ENCODE results near the gene SLC39A11.
"Not testable (repeated sequence)": the region's sequence is repeated elsewhere in the genome, so short reads cannot be mapped to it uniquely, and the experiment has no call there.

The SLC39A11 gene

DNA sequence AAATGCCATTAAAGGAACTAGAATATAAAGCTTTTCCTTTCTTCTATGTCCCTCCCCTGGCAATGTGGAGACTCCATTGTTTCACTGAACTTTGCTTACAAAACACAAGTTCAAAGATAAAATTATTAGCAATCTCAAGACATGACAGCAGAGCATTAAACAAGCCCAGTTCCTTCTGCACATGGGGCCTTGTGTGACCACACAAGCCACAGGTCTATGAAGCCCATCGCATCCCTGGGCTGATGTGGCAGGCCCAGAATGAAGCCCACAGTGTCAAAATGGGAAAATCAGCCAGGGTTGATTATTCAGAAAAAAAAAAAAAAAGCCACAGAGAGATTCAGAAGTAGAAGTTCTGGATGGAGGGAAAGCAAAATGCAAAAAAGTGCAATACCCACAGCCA, 12.9 kb upstream of the SLC39A11 start:
- DNase-seq: no peak

DNA sequence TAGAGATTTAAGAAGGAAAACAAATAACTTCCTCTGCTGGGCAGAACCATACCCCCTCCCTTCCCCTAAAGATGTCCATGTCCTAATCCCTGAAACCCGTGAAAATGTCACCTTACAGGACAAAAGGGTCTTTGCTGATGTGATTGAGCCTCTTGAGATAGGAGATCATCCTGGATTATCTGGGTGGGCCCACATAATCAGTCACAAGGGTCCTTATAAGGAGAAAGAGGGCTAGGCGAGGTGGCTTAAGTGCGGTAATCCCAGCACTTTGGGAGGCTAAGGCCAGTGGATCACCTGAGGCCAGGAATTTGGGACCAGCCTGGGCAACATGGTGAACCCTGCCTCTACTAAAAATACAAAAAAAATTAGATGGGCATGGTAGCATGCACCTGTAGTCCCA, 12.0 kb upstream of the SLC39A11 start:
- DNase-seq: no peak

DNA sequence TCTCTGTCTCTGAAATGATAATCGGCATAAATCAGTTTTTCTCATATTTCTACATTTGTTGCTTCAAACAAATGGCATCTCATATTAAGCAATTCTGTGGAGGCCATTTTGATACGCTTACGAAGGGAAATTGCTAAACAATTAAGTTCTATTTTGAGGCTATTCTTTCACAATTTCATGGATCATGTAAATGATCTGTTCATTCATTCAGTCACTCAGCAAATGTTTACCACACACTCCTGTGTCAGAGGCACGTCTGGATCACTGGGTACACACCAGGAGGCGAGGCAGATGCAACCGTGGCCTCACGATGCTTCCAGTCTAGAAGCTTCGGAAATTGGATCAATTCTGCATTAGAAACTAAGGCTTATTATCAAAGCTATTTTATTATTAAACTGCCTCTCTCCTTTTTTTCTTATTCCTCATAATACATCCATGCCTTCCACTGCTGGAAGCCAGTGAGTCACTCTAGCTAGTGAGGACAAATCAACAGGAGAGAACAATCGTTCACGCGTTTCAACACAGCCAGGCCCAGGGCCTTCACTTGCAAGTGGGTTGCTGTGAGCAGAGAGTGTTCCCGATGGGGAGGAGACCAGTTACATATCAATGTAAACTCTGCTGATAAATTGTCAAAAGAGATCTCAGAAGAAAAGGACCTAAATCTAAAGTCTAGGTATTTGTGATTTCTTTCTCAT, 11.3 kb upstream of the SLC39A11 start:
- DNase-seq: no peak

DNA sequence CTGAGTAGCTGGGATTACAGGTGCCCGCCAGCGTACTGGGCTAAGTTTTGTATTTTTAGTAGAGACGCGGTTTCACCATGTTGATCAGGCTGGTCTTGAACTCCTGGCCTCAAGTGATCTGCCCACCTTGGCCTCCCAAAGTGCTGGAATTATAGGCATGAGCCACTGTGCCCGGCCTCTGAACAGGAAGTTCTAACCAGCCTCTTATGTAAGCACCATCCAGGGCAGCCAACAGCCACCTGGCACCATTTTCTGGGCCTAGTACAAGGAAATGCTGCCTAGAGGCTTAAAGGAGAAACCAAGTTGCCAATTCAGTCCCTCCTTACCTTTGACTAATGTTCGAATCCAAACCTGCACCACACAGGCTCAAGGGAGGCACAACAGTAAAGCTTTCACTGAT, 8.5 kb upstream of the SLC39A11 start:
- DNase-seq: no peak

DNA sequence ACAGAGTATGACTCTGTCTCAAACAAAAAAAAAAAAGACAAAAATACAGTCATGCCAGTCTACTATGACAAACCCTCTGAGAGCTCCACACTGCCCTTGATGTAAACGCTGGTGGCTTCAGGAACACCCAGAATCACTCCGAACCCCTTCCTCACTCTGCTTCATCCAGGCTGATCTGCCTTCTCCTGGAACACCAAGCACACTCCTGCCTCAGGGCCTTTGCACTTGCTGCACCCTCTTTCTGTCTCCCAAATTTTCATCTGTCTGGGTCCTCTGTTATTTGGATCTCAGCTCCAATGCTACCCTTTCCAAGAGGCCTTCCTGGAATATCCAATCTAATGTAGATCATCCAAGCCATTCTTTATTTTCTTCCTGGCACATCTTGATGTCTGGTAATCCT, 7.9 kb upstream of the SLC39A11 start:
- no peak for DNase-seq

DNA sequence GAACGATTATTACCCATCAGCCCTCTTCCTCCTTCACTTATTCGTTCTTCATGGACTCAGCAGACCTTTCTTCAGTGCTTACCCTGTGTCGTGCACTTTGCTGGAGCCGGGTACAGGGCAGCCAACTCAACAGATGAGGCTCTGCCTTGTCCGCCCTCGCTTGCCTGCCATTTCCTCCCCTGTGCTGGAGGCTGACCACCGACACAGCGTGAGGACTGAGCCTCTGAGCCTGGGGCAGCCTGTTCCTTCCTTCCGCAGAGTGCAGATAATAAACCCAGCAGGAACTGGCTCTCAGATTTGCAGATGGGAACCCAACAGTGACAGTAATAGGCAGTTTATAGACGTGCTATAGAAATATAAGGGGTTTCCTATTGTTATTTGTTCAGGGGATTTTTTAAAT, 7.0 kb upstream of the SLC39A11 start:
- DNase-seq: peak; percentile 16

DNA sequence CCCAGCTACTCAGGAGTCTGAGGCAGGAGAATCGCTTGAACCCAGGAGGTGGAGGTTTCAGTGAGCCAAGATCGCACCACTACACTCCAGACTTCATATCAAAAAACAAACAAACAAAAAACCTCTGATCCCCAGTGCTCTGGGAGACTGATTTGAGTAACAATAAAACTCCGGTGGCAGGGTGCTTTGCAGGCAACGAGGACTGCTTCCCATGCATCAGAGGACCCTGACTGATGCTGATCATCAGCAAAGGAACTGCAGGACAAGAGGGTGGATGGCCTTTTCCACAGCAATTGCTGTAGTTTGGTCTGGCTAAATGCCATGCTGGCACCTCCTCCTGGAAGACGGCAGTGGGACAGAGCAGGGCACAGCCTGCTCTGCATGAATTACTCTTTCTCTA, 6.4 kb upstream of the SLC39A11 start:
- DNase-seq: no peak

DNA sequence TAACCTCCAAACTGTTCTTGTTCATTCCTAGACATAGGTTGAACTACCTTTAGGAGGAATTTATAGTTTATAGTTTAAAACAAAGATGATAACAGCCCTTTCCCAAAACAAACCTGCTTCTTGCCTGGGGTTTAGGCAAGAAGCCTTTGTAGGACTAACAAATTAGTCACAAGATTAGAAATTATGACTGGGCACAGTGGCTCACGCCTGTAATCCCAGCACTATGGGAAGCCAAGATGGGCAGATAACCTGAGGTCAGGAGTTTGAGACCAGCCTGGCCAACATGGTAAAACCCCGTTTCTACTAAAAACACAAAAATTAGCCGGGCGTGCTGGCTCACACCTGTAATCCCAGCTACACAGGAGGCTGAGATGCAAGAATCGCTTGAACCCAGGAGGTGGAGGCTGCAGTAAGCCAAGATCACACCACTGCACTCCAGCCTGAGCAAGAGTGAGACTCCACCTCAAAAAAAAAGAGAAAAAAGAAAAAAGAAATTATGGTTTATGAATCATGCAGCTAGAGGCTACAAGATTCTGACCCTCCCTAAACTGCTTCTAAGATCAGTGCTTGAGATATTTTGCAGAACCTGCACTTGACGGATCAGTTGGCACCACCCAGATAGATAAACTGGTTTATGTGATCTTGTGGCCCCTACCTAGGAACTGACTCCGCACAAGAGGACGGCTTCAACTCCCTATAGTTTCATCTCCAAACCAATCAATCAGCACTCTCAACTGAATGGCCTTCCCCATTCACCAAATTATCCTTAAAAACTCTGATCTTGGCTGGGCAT, 5.7 kb upstream of the SLC39A11 start:
- not testable (repeated sequence) for DNase-seq

DNA sequence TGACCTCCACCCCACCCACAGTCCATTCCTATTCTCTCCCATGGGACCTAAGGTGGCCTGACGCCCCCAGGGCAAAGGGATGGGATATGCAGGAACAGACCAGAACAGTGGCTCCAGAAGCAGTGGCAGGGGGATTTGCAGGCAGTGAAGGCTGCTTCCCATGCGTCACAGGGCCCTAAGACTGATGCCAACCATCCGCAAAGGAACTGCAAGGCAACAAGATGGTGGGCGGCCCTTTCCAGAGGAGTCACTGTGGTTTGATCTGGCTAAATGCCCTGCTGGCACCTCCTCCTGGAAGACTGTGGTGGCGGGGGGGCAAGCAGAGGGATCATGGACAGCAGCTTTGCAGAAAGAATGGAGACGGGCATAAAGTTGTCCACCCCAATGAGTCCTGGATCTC, 4.4 kb upstream of the SLC39A11 start:
- DNase-seq: no peak

DNA sequence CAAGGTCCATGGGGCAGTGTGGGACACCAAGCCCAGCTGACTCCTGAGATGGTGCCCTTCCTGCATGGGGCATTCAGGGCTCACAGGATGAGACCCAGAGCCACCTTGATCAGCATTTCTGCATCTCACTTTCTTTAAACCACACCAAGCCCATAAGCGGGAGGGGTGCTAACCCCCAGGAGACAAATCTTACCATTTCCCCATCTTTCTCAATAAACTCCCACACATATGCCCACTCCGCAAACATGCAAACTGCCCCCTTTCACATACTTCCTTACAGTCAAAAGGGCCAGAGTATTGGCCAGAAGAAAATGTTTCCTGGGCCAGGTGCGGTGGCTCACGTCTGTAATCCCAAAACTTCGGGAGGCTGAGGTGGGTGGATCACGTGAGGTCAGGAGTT, 3.7 kb upstream of the SLC39A11 start:
- no peak for DNase-seq

DNA sequence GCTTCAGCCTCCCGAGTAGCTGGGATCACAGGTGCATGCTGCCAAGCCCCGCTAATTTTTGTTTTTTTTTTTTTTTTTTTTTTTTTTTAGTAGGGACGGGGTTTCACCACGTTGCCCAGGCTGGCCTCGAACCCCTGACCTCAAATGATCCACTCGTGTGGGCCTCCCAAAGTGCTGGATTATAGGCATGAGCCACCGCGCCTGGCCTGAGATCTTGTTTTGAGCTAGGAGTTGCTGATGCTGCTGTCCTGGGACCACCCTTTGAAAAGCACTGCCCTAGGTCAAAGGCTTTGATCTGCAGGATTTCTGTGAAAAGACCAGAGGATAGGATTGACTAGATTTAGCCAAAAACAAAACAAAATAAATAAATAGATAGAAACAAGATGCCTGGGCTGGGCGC, 798 bp upstream of the SLC39A11 start:
- DNase-seq: no peak

DNA sequence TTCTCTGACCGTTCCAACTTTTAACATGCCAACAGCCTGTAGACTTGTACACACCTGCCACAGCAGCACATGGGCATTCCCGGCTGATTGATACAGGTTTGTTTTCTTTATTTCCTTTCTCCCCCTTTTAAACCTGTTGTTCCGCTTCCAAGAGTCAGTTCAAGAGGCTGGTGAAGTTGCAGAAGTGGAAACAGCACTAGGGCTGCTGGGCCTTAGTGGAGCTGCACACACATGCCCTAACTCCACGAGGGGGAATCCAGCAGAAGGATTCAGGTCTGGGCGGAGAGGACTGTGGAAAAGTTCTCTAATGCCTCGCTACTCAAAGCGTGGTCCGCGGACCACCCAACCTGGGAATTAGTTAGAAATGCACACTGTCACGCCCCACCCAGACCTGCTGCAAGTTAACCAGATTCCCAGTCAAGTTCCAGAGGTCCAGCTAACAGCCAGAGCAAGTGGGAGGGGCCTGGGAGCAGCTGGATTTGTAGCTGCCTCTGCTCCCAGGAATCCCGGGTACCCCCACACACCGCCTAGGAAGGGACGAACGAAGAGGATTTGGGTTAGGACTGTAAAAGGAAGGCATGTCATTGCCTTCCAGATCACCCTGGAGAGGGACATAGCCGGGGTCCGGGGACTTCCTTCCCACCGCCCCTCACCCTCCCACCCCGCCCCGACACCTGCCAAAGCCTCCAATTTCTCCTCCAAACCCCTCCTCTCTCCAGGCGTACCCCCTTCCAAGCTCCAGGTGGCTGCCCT, 542 bp downstream of the SLC39A11 start:
- peak; percentile 40 for DNase-seq

DNA sequence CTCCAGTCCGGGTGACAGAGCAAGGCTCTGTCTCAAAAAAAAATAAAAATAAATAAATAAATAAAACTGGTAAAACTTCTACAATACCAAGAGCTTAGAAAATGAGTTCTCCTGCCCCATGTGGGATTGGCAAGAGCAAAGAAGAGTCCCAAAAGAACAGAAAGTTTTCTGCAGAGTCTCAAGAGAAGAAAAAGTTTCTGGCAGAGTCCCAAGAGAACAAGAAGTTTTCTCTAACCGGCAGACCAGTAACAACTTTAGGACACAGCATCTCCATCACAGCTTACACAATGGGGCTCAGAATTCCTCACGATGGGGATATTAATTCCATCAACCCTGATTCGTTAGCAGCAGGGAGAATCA, 1.1 kb downstream of the SLC39A11 start:
- DNase-seq: no peak

DNA sequence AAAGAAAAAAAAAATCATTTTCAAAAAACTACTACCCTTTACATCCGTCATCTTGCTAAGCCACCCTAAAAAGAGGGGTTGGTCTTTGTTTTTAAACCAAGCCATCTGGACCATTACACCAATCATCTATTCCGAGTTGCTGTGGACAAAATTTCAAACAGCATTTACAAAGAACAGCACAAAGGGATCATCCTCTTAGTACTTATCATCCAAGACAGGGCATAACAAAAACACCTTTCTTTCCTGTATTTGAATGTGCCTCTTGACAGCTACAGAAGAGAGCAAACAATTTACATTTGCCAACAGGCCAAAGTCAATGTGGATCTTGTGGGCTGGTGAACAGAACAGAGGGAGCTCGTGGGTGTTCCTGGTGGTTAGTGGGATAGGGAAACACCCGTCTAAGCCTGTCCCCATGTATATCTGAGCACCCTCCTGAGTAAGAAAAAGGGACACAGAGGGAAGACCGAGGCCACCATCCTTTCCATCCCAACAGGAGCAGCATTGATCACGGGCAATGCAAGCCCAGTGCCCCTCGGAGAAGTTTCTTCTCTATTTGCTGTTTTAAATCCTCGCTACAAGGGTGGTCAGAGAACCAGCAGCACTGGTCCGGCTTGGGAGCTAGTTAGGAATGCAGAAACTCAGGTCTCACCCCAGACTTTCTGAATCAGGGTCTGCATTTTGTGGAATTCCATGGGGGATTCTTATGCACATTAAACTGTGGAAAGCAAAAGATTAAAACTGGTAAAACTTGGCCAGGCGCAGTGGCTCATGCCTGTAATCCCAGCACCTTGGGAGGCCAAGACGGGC, 1.9 kb downstream of the SLC39A11 start:
- DNase-seq: peak; percentile 30

DNA sequence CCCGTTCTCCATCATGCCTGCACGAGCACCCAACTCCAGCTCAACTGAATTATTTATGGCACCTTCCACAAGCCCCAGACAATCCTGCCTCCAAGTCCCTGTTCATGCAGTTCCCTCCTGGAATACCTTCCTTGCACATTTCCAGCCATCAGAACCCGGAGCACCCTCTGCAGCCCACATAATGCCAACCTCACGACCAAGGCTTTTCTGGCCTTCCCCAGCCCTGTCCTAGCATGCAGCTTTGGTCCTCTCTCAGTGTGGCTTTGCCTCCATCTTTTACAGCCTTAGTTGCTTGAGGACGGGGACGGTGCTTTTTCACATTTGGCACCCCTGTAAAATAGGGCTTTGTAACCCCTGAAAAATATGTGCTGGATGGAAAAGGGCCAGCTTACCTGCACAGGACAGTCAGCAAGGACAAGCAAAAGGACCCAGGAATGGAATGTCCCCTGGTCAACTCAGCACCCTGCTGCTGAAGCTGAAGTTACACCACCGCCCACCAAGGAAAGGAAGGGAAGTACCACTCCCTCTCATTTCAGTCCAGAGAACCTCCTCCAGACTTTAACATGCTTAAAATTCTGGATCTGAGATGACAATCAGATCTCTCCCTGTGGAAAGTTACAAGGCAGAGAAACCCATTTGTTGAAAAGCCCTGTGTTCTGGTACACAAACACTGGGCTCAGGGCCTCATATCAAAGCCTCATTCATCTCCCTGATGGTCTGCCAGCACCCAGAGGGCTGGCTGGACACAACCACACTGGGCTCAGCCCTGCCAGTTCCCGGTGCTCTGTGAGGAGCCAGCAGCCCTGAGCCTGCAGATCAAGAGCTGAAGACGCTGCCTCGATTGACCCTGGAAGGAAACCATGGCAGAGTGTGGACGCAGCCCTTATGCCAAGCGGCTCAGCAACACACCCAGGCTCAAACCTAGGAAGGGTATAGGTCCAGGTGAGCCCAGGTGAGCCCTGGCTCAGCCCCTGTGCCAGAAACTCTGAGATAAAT, 2.9 kb downstream of the SLC39A11 start:
- DNase-seq: no peak

DNA sequence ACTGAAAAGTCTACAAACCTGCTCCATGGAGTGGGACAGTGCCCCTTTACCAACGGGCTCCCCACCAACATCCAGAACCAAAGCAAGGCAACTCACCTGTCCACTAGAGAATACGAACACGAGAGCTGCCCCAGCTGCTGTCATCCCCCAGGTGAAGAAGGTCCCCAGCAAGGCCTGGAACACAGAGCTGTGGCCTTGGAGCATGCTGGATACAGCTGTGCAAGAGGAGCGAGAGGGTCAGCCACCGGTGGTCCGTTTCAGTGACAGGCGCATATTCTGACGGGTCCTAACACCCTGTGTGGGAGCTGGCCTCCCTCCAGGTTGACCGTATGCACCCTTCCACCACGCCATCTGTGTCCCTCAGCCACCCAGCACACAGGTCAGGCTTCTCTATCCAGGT, 3.9 kb downstream of the SLC39A11 start:
- no peak for DNase-seq

DNA sequence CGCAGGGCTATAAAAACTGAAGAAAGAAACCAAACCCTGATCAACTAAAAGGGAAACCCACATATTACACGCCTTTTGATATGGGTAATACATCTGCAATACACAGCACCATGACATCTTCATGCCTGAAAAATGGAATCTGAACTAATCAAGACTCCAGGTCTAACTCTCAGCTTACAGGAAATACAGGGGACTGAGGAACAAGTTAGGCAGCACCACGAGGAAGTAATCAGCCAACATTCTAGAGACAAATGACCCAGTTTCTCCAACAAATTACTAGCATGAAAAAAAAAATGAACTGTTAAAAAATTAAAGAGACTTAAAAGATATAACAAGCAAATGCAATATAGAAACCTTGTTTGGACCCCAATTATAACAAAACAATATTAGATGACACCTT, 9.1 kb downstream of the SLC39A11 start:
- no peak for DNase-seq

DNA sequence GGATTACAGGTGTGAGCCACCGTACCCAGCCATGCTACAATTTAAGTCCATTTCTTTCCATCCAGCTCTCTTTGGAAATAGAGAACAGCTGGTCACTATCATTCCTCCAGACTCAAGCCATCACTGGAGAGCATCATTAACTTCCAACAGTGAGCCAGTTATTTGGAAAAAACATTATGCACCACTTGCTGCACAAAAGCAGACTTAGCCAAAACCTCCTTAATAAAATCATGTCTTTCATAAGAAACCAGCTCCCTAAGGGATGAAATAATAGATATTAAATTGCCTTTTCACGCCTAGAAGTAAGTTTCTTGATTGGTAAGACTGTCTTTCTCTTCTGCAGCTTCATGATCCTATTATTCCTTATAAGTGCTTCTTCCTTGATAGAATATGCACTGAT, 17.9 kb downstream of the SLC39A11 start:
- DNase-seq: no peak

DNA sequence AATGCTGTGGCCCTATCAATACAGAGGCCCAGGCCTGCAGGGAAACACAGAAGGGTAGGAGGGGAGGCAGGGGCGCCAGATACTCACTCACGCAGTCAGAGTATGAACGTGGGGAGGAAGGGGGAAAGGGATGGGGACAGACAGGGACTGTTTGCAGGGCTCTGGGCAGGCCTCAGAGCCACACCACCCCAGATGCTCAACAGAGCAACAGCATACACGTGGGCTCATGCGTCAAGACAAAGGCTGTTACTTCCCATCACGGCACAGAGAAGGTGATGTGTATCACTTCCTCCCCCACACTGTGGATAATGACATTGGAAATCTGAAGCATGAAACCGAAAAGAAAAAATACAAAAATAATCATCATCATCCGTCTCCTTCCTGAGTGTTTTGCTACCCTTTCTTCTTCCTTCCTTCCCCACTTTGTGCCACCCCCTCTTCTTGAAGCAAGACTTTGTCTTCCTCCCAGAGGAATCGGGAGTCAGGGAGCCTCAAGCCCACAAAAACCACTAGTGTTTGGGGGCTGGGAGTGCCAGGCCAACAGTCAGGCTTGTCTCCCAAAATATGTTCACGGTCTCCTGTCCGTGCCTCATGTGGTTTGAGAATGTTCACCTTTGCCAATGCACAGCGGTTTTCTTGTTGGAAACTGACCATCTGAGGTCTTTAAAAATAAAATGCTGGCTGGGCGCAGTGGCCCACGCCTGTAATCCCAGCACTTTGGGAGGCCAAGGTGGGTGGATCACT, 20.1 kb downstream of the SLC39A11 start:
- DNase-seq: no peak

DNA sequence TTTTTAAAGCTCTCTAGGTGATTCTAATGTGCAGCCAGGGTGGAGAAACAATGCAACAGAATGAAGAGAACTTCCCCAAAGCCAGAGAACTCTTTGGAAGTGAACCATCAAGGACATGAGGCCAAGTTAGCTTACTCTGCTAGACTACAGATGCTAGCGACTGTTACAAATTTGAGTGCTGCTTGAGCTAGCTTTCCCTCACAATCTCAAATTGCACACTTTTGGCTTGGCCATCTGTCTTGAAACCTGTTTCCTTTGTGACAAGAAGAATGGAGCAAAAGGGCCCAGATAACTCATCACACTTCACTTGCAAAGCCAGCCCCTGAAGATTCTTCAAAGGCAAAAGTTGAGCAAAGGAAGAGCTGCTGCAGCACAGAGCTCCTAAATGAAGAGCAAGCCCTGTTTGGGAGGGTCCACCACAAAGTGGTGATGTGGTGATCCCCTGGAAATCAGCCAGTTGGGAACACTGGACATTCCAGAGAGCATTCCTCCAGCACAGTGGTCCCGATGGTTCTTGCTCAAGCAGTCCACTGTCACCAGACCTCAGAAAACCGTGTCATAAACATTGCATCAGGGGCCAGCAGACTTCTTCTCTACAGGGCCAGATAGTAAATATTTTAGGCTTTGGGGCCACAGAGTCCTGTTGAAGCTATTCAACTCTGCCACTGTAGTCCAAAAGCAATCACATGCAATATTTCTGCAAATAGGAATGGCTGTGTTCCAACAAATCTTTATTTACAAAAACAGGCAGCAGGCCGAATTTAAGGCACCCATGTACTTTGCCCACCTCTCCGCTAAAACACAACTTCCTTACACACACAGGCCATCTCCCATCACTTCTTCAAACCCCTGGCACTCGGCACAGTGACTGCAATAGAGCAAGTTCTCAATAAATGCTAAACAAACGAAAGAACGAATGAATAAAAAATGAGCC, 21.2 kb downstream of the SLC39A11 start:
- no peak for DNase-seq
